HG03060 (cell line): ENCODE results near the gene RERG.

ENCODE experiments used
- ATAC-seq: cut with Tn5 transposase; IDR thresholded peaks from one replicate; pipeline ENCODE4 v1.9.1; 2021; ENCODE audit warnings: low read depth, moderate number of reproducible peaks; ENCODE audit not compliant: unreplicated experiment

Gene RERG

DNA sequence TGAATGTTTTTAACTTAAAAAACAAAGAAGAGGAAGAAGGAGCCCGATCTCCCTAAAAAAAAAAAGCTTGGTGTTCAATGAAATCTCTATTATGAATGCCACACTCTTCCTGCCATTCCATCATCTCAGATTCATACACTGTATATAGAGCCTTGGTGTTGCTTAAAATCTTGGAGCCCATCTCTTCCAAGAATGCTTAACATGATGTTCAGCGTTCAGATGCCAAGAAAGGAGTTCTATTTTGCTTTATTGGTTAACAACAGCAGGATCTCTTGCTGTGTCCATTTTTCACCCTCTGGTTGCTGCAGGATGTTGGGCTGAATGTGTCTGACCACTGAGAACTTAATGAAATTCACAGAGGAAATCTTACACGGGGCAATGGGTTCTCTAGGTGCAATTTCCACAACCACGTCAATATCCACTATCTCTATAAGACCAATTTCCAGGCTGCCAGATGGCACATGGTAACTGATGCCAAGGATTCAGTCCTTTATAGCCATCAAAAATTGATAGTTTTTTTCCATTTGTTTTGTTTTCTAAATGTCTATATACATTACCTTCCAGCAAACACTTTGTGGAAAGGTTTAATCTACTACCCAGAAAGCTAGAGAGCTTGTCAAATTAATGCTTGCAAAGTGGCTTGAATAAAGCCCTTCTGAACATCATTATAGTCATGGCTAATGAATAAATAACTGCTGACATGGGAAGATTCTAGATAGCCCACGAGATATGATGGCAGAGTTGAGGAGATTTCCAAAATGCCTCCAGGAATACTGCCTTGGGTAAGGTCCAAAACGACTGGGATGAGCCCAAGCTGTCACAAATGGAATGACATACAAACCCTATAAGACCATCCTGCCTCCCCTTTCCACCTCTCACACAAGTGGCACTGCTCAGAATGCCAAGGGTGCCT, 26.5 kb downstream of the RERG start:
- no peak for ATAC-seq

DNA sequence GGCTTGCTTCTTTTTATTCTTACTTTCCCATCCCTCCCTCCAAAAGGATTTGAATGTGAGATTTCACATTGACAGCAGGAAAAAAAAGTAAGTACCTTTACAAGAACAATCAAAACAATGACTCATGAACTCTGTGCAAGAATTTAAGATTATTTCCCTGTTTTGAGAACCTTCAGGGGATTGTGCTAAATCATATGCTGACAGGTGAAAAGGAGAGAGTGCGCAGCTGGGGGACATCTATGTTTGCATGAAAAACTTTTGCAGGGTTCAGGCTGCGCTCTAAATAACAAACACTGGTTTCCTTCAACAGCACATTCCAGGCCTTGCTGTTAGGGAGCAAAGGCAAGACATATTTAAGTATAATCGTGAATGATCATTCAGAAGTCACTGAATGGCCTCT, 27.3 kb downstream of the RERG start:
- ATAC-seq: no peak

GRCh38 chr12:15192720-15193119, 28.5 kb downstream of the RERG start:
- no peak for ATAC-seq

GRCh38 chr12:15188127-15188526, 33.1 kb downstream of the RERG start:
- ATAC-seq: no peak

- no peak for ATAC-seq
These were observed 34.6 kb downstream of the RERG start for GRCh38 chr12:15186597-15186996.

- ATAC-seq: no peak
These were observed 36.7 kb downstream of the RERG start for GRCh38 chr12:15184484-15184883.

DNA sequence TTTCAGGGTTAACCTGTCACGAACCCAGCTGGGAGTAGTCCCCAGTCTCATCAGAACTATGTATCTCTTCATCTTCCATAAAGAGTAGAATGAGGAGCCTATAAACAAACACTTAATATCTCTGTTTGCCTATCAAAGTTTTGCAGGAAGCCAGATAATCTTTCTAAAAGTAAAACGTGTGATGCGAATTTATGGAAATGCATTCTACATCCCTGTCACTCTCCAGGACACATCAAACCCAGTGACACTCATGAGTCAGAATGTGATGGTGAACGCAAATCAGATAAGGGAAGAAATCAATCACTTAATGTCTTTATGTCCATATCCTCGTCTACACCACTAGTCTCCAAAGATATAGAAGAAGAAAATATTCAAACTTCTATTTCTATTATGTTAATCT, 37.4 kb downstream of the RERG start:
- no peak for ATAC-seq

DNA sequence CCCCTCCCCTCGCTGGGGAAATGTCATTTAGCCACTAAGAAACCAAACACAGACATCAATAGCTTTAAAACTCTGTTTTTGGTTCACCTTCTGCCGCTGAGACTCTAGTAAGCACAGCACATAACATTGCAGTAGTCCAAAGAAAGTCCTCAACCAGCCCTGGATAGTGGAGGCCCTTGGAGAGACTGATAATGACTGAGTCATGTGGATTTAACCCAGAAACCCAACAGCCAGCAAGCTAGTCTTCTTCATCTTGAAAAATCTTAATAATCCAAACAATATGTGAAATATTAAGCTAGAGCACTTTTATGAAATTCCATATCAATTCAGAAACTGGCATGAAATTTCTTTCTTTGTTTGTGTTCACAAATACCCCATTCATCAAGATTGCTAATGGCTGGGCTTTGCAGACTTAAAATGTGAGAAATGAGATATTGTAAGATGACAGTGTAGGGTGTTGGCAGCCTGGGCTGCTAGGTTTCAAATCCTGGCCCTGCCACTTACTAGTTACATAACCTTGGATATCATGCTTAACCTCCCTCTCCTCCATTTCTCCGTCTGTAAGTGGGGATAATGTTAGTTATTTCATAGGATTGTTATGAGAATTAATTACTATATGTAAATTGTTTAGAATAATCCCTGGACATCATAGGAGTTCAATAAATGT, 40.1 kb downstream of the RERG start:
- ATAC-seq: no peak

GRCh38 chr12:15180325-15180724, 40.9 kb downstream of the RERG start:
- no peak for ATAC-seq

GRCh38 chr12:15179672-15180071, 41.5 kb downstream of the RERG start:
- no peak for ATAC-seq

DNA sequence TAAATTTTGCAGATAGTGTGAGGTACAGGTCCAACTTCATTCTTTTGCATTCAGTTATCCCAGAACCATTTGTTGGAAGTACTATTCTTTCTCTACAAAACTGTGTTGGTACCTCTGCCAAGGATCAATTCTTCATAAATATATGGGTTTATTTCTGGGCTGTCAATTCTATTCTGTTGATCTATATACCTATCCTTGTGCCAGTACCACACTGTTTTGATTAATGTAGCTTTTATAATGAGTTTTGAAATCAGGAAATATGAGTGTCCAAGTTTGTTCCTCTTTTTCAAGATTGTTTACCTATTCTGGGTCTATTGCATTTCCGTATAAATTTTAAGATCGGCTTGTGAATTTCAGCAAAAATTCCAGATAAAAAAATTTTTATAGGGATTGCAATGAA, 48.1 kb downstream of the RERG start:
- ATAC-seq: no peak

DNA sequence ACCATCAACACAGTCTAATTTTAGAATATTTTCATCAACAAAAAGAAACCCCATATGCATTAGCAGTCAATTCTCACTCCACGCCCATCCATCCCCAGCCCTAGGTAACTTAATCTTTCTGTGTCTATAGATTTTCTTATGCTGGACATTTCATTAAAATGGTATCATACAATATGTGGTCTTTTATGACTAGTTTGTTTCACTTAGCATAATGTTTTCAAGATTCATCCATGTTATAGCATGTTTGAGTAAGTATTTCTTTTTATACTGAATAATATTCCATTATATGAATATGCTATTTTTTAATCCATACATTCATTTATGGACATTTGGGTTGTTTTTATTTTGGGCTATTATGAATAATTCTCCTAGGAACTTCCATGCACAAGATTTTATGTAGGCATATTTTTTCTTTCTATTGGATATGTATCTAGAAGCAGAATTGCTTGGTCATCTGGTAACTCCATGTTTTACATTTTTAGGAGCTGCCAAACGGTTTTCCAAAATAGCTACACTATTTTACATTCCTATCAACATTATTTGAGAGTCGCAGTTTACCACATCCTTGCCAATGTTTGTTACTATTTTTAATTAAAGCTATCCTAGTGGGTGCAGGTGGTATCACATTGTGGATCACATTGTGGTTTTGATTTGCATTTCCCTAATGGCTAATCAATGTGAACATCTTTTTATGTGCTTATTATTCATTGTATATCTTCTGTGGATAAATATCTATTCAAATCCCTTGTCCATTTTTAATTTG, 49.0 kb downstream of the RERG start:
- no peak for ATAC-seq

GRCh38 chr12:15171012-15171655, 50.1 kb downstream of the RERG start:
- ATAC-seq: no peak

DNA sequence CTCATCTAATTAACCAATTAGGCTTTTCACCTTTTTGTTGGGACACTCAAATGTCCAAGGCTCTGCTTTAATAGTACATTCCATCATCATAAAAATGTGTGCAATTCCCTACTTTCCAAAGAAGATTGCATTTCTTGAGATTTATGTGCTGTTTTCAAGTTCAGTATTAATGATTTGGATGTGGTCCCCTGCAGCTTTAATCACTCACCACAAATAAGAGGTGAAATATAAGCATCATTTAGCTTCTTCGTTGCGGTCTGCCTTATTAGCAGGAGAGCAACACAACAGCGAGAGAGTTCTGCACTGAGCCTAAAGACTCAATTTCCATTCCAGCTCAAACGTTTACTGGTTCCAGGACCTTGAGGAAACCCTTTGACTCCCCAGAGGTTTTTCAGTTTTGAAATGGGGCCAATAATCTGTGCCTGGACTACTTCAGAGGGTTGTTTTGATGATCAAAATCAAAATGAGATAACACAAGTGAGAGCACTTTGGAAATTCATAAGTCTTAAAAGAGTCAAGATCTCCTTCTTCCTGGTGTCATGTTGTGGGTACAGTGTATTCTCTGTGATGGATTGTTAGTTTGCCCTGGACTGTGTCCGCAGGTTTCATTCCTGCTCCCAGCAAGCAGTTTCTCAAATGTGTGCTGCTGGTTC, 53.1 kb downstream of the RERG start:
- no peak for ATAC-seq

- ATAC-seq: no peak
These were observed 56.1 kb downstream of the RERG start for GRCh38 chr12:15165012-15165659.

- no peak for ATAC-seq
These were observed 57.9 kb downstream of the RERG start for GRCh38 chr12:15163030-15163976.

- no peak for ATAC-seq
These were observed 63.1 kb downstream of the RERG start for GRCh38 chr12:15158083-15158482.

DNA sequence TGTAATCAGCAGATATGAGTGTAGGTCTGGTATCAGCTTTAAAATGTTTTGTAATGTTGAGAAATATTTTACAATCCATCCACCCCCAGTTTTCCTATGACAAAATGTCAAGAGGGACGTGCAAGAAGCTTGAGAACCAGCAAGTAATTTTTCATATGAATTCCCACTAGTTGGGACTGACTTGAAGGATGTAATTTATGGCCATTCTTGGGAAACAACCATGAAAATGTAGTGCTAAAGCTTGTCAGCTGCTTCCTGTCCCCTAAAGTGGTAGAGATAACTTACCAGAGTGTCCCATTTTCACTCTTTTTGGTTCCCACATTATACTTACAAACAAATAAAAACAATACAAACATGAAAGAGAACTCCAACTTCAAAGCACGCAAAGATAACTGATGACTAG, 63.9 kb downstream of the RERG start:
- no peak for ATAC-seq

DNA sequence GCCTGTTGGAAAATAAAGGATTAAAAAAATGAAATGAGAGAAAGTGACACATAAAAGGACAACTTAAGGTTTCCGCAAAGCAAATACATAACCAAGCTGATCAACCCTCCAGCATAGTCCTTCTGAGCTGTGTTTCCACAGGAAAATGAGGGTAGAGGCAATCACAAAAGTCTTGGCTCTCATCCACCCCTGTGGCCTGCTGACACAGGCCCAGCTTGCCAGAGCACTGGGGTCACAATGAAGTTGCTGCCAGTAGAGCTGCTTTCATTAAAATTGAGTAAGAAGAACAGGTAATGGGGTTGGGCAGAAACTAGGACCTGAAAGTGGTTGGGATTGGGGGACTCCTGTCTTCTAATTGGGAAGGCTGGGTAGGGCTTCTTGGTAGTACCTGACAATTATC, 65.9 kb downstream of the RERG start:
- ATAC-seq: no peak
